Activated CD4-positive, alpha-beta T cell treated with anti-CD3 and anti-CD28 coated beads for 36 hours (primary cell): Measurements from ENCODE around the gene PDGFRB. TPM values are rescaled to one million over a fixed set of nuclear protein-coding genes. Genes with fewer than 3 reads are reported as not detected.
"Not testable (repeated sequence)": the region's sequence is repeated elsewhere in the genome, so short reads cannot be mapped to it uniquely, and the experiment has no call there.

ENCODE experiments used
- ATAC-seq: fragments of 200-7000 bp; cut with Tn5 transposase; one replicate; pipeline ENCODE4 v1.10.0; 2021; ENCODE audit warnings: mild to moderate bottlenecking, moderate library complexity
- CTCF ChIA-PET: fragments of 350-600 bp; sonication (Branson Sonifier 250); formaldehyde crosslinking; loops from one replicate; lab custom pipeline; 2021; ENCODE audit warnings: antibody characterized with exemption; lab: Charles Lee
- POLR2A ChIA-PET: fragments of 350-600 bp; sonication (Branson Sonifier 250); formaldehyde crosslinking; loops from one replicate; lab custom pipeline; 2021; ENCODE audit warnings: antibody characterized with exemption, inconsistent platforms; lab: Charles Lee
- DNase-seq: peaks from one replicate; pipeline ENCODE4 v3.0.0-alpha.2; 2020
- H3K27ac Mint-ChIP-seq: one replicate; pipeline ENCODE4 v1.8.0; 2021; ENCODE audit warnings: mixed read lengths
- H3K27me3 Mint-ChIP-seq: one replicate; pipeline ENCODE4 v1.8.0; 2021; ENCODE audit warnings: mixed read lengths
- H3K36me3 Mint-ChIP-seq: one replicate; pipeline ENCODE4 v1.8.0; 2021; ENCODE audit warnings: low read depth, mixed read lengths
- H3K4me1 Mint-ChIP-seq: one replicate; pipeline ENCODE4 v1.8.0; 2021; ENCODE audit warnings: mixed read lengths
- H3K4me3 Mint-ChIP-seq: one replicate; pipeline ENCODE4 v1.8.0; 2021; ENCODE audit warnings: mild to moderate bottlenecking, moderate library complexity, mixed read lengths
- H3K9me3 Mint-ChIP-seq: one replicate; pipeline ENCODE4 v1.8.0; 2021; ENCODE audit warnings: low read depth, mixed read lengths
- intact Hi-C, 2 experiments: fragments of 100-400 bp; cut with DNase I in 1 of 2; cut with micrococcal nuclease in 1 of 2; formaldehyde crosslinking; loops; one replicate each; pipeline versions ENCODE4 v1.14.2 to v1.15.1; 2022 to 2024; cut with DNase I, micrococcal nuclease
- total RNA-seq, 2 experiments: library from RNA; stranded (reverse); gene quantifications; one replicate each; pipeline ENCODE4 v1.2.3, GENCODE V29; 2021

The PDGFRB gene
- total RNA-seq, 2 experiments from 2014 or later = not detected

DNA sequence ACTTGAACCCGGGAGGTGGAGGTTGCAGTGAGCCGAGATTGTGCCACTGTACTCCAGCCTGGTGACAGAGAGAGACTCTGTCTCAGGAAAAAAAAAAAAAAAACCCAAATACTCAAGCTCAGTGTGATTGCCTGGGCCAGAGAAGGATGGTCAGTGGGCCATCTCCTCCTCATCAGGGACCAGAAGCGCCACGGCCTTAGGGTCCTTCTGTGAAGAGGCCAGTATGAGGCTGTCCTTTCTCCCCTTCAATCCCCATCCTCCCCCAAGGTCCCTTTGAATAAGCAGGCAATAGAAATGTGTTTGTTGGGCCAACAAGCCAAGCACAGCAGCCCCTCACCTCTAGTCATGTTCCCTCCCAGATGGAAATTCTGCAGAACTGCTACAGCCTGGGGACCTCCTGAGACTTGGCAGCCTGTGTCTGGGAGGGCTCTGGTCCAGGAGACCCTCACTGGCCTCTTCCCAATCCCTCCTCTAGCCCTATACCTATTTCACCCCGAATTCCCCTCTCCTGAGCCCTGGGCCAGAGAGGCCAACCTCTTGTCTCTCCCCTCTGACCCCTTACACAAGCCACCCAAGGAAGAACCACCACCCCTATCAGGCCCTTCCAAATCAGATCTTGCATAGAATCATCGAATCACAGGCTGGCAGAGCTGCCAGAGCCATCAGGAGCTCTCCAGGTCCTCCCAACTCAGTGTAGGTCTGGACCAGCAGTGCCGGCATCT lies 70.3 kb downstream of the PDGFRB start:
- intact Hi-C loops = no loop called here
- POLR2A ChIA-PET = no interaction called here
- Mint-ChIP-seq H3K9me3 (no peaks in the 10 kb centered on the region), H3K4me3 (no peak overlapping the region), H3K4me1 (peaks cover 5% of the 10 kb centered on the region), H3K27ac (no peak overlapping the region), H3K36me3 (no peaks in the 10 kb centered on the region), H3K27me3 (peaks cover 50% of the 10 kb centered on the region)
- DNase-seq (no peak), ATAC-seq (no peak)
- CTCF ChIA-PET = interaction anchor here (0.6 kb wide), 1 partner anchor 235 kb away, joined by 3 read pairs; no protein-coding TSS in a partner anchor

DNA sequence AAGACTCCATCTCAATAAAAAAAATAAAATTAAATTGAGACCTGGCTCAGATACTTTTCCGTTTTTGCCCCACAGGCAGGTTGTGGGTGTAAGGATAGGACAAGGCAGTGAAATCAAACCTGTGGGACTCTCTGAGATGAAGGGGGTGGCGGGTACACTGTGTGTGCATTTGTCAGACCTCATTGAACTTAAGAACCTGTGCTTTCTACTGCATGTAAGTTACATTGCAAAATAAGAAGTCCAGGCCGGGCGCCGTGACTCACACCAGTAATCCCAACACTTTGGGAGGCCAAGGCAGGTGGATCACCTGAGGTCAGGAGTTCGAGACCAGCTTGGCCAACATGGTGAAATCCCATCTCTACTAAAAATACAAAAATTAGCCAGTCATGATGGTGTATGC lies 70.9 kb downstream of the PDGFRB start:
- H3K4me1 Mint-ChIP-seq, intact Hi-C loops, DNase-seq, ATAC-seq, H3K9me3 Mint-ChIP-seq, POLR2A ChIA-PET, H3K4me3 Mint-ChIP-seq, H3K36me3 Mint-ChIP-seq, H3K27ac Mint-ChIP-seq: not testable (repeated sequence)
- peaks cover 47% of the 10 kb centered on the region for H3K27me3 Mint-ChIP-seq
- CTCF ChIA-PET = interaction anchor here (0.6 kb wide), 1 partner anchor 234 kb away, joined by 3 read pairs; no protein-coding TSS in a partner anchor

GRCh38 chr5:150082889-150083288 lies 72.8 kb downstream of the PDGFRB start:
- CTCF ChIA-PET = no interaction called here
- intact Hi-C loops = no loop called here

DNA sequence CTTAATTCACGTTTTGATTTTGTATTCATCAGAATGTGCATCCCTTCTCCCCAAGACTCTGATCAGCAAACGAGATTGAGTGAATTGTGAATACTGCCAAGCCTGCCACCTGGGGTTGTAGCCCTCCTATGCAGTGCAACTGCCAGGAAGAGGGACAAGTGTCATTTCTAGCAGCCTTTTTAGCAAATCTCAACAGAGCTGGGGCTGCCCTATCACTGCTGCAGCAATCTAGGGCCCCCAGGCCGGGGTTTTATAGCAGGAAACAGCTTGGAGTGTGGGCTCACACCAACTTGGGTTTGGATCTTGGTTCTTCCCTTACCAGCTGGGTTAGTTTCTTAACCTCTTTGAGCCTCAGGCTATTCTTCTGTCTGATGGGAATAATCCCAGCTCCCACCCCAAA lies 73.3 kb downstream of the PDGFRB start:
- peaks cover 31% of the 10 kb centered on the region for H3K27me3 Mint-ChIP-seq
- ATAC-seq = no peak
- ChIA-PET CTCF (no interaction called here), POLR2A (no interaction called here)
- H3K9me3 Mint-ChIP-seq = no peaks in the 10 kb centered on the region
- no peak overlapping the region for H3K27ac Mint-ChIP-seq
- DNase-seq = no peak
- intact Hi-C loops = no loop called here
- H3K36me3 Mint-ChIP-seq = no peaks in the 10 kb centered on the region
- peaks cover 5% of the 10 kb centered on the region for H3K4me1 Mint-ChIP-seq
- H3K4me3 Mint-ChIP-seq = no peak overlapping the region

More at GRCh38 chr5:150082889-150083288, 72.8 kb downstream of the PDGFRB start:
- POLR2A ChIA-PET = no interaction called here
- no peaks in the 10 kb centered on the region for H3K36me3 Mint-ChIP-seq
- DNase-seq (no peak), ATAC-seq (no peak)
- H3K4me1 Mint-ChIP-seq = peaks cover 5% of the 10 kb centered on the region
- H3K27me3 Mint-ChIP-seq = peaks cover 35% of the 10 kb centered on the region
- H3K4me3 Mint-ChIP-seq = no peak overlapping the region
- H3K27ac Mint-ChIP-seq = no peak overlapping the region
- H3K9me3 Mint-ChIP-seq = no peaks in the 10 kb centered on the region

DNA sequence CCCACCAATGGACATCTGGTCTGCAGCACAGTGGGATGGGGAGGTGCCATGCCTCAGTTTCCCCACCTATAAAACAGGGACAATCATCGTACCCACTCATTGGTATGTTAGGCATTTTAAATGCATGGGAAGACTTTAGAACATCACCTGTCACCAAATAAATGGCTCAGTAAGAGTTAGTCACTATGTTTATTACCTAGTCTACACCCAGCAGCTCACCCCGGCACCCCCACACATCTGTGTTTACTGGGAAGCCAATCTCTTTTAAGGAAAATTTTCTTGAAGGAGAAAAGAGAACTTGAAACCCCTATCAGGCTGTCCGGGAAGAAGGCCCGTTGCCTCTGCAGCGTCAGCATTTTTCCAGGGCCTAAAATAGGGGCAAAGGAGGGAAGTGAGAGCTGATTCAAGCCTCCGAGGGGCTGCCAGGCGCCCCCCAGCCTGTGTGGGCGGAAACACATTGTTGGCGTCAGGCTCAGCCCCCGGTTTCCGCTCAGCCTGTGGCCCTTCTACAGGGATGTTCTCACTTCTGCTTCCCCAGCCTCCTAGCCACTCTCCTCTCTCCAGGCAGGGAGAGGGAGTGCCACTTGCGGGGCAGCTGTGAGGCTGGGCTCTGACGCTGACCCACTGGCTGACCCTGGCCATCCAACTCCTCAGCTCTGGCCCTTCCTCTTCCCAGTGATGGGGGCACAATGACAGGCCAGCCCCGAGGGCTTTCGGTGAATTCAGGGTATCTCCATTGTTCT lies 73.9 kb downstream of the PDGFRB start:
- peaks cover 5% of the 10 kb centered on the region for H3K4me1 Mint-ChIP-seq
- ATAC-seq = no peak
- intact Hi-C loops = no loop called here
- ChIA-PET POLR2A (interaction anchor here (0.6 kb wide), 1 partner anchor 53 kb away, joined by 3 read pairs; no protein-coding TSS in a partner anchor), CTCF (no interaction called here)
- H3K4me3 Mint-ChIP-seq = no peak overlapping the region
- H3K9me3 Mint-ChIP-seq = no peaks in the 10 kb centered on the region
- no peaks in the 10 kb centered on the region for H3K36me3 Mint-ChIP-seq
- peaks cover 29% of the 10 kb centered on the region for H3K27me3 Mint-ChIP-seq
- no peak overlapping the region for H3K27ac Mint-ChIP-seq
- no peak for DNase-seq

GRCh38 chr5:150080696-150081435 lies 74.8 kb downstream of the PDGFRB start:
- H3K27ac Mint-ChIP-seq = no peak overlapping the region
- no peaks in the 10 kb centered on the region for H3K36me3 Mint-ChIP-seq
- H3K9me3 Mint-ChIP-seq = no peaks in the 10 kb centered on the region
- H3K27me3 Mint-ChIP-seq = peaks cover 27% of the 10 kb centered on the region
- ATAC-seq (no peak), DNase-seq (no peak)
- CTCF ChIA-PET = interaction anchor here (0.6 kb wide), 1 partner anchor 120 kb away, joined by 3 read pairs; the partner anchor contains the start of gene SLC26A2
- intact Hi-C loops = no loop called here
- H3K4me3 Mint-ChIP-seq = no peak overlapping the region
- POLR2A ChIA-PET = interaction anchor here (0.6 kb wide), 1 partner anchor 52 kb away, joined by 3 read pairs; no protein-coding TSS in a partner anchor
- peaks cover 5% of the 10 kb centered on the region for H3K4me1 Mint-ChIP-seq

DNA sequence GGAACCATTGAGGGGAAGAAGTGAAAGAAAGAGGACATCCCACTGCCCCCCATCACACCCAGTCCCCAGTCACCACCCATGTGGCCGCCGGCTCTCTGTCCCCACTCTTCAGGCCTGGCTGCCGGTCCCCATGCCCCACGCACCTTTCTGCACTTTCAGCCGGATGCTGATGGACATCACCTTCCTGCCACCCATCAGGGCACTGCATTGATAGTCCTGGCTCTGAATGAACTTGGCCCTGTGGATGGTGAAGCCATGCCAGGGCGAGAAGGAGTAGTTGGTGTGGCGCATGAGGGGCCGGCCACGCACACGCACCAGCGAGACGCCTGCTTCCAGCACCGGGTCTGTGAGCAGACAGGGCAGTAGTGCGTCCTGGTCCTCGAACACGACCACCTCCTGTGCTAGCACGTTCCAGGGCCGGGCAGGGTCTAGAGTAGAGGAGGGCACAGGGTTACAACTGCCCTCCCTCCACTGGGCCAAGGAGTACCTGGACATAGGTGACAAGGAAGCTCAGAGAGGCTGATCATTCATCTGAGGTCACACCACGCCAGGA lies 75.7 kb downstream of the PDGFRB start:
- ATAC-seq (no peak), DNase-seq (no peak)
- Mint-ChIP-seq H3K4me1 (peaks cover 5% of the 10 kb centered on the region), H3K27me3 (peaks cover 21% of the 10 kb centered on the region), H3K9me3 (no peaks in the 10 kb centered on the region), H3K36me3 (no peaks in the 10 kb centered on the region), H3K27ac (no peak overlapping the region), H3K4me3 (no peak overlapping the region)
- POLR2A ChIA-PET = no interaction called here
- CTCF ChIA-PET = interaction anchor here (0.6 kb wide), 1 partner anchor 119 kb away, joined by 3 read pairs; the partner anchor contains the start of gene SLC26A2
- intact Hi-C loops = no loop called here

- no peak for DNase-seq
- H3K27me3 Mint-ChIP-seq = peaks cover 21% of the 10 kb centered on the region
- no peak for ATAC-seq
- CTCF ChIA-PET = interaction anchor here (1.2 kb wide), 1 partner anchor 8 kb away, joined by 3 read pairs; no protein-coding TSS in a partner anchor
- no peak overlapping the region for H3K4me3 Mint-ChIP-seq
- no peaks in the 10 kb centered on the region for H3K36me3 Mint-ChIP-seq
- POLR2A ChIA-PET = no interaction called here
- H3K4me1 Mint-ChIP-seq = peaks cover 5% of the 10 kb centered on the region
- H3K27ac Mint-ChIP-seq = no peak overlapping the region
- no peaks in the 10 kb centered on the region for H3K9me3 Mint-ChIP-seq
- intact Hi-C loops = no loop called here
These were observed 76.6 kb downstream of the PDGFRB start for GRCh38 chr5:150078802-150079689.

GRCh38 chr5:150077996-150078801 lies 77.4 kb downstream of the PDGFRB start:
- peaks cover 5% of the 10 kb centered on the region for H3K4me1 Mint-ChIP-seq
- CTCF ChIA-PET = interaction anchor here (0.6 to 1.7 kb wide), 3 partner anchors 9 to 86 kb away, joined by 3 to 5 read pairs (median 3); no protein-coding TSS in a partner anchor
- H3K9me3 Mint-ChIP-seq = no peaks in the 10 kb centered on the region
- H3K4me3 Mint-ChIP-seq = no peak overlapping the region
- no peak for DNase-seq
- H3K27ac Mint-ChIP-seq = no peak overlapping the region
- ATAC-seq = no peak
- no peaks in the 10 kb centered on the region for H3K36me3 Mint-ChIP-seq
- H3K27me3 Mint-ChIP-seq = peaks cover 14% of the 10 kb centered on the region
- POLR2A ChIA-PET = no interaction called here
- intact Hi-C loops = no loop called here

GRCh38 chr5:150077060-150077459 lies 78.6 kb downstream of the PDGFRB start:
- Mint-ChIP-seq H3K4me1 (peaks cover 2% of the 10 kb centered on the region), H3K9me3 (no peaks in the 10 kb centered on the region), H3K27ac (no peak overlapping the region), H3K27me3 (peaks cover 5% of the 10 kb centered on the region), H3K36me3 (no peaks in the 10 kb centered on the region), H3K4me3 (no peak overlapping the region)
- ChIA-PET POLR2A (no interaction called here), CTCF (interaction anchor here (1.7 kb wide), 1 partner anchor 10 kb away, joined by 5 read pairs; no protein-coding TSS in a partner anchor)
- no peak for ATAC-seq
- intact Hi-C loops = no loop called here
- no peak for DNase-seq
